Suprapubic skin (tissue), 4 donors: ENCODE measurements around the gene JAZF1. TPM values are rescaled to one million over a fixed set of nuclear protein-coding genes. Genes with fewer than 3 reads are reported as not detected.

Experiments used
- DNase-seq, 2 donors: peaks; one replicate each; pipeline ENCODE4 v3.0.0-alpha.2; 2019; ENCODE audit warnings: low spot score in 2 of 2
- H3K27ac ChIP-seq: fragments of 200-600 bp; sonication (generic); one replicate; pipeline ENCODE4 v1.5.1; 2019
- H3K27me3 ChIP-seq: fragments of 200-600 bp; sonication (generic); one replicate; pipeline ENCODE4 v1.5.1; 2019
- H3K36me3 ChIP-seq: fragments of 200-600 bp; sonication (generic); one replicate; pipeline ENCODE4 v1.5.1; 2019
- H3K4me1 ChIP-seq: fragments of 200-600 bp; sonication (generic); one replicate; pipeline ENCODE4 v1.5.1; 2019
- H3K4me3 ChIP-seq: fragments of 200-600 bp; sonication (generic); one replicate; pipeline ENCODE4 v1.5.1; 2019; ENCODE audit warnings: mild to moderate bottlenecking
- H3K9me3 ChIP-seq: fragments of 200-600 bp; sonication (generic); one replicate; pipeline ENCODE4 v1.5.1; 2019
- EP300 ChIP-seq: sonication (generic); formaldehyde crosslinking; IDR thresholded peaks from one replicate; pipeline ENCODE4 v1.6.1; 2017; ENCODE audit warnings: antibody characterized with exemption
- POLR2A ChIP-seq, 2 donors: fragments of 450-650 bp; IDR thresholded peaks; one replicate each; pipeline ENCODE4 v1.6.1; 2017; ENCODE audit warnings: antibody characterized with exemption in 2 of 2, mild to moderate bottlenecking in 2 of 2, moderate library complexity in 2 of 2
- POLR2AphosphoS5 ChIP-seq, 3 donors: sonication (generic); formaldehyde crosslinking; IDR thresholded peaks; one replicate each; pipeline ENCODE4 v1.6.1; 2017; ENCODE audit warnings: antibody characterized with exemption in 3 of 3
- whole genome bisulfite sequencing: methylation state at CpG from one replicate; pipeline ENCODE4 v1.1.5; 2018; 5-methylcytosine and 5-hydroxymethylcytosine counted together
- total RNA-seq, 4 donors: library from RNA; depleted of rRNA; stranded (reverse); fragments of >200 nt; gene quantifications; one replicate each; pipeline ENCODE4 v1.1.0, GENCODE V29; 2016
- TF ChIP-seq, protein P1 (sequence below), 2 donors: fragments of 200-600 bp in 1 of 2; fragments of 450-650 bp in 1 of 2; sonication (generic) in 1 of 2; IDR thresholded peaks; one replicate each; pipeline ENCODE4 v1.5.1; 2016 to 2019; ENCODE audit warnings: antibody characterized with exemption in 2 of 2, mild to moderate bottlenecking in 1 of 2, moderate library complexity in 1 of 2

Gene JAZF1
- total RNA-seq, 4 donors from 2014 or later: 5.0 to 8.4 (median 7.4) TPM

DNA sequence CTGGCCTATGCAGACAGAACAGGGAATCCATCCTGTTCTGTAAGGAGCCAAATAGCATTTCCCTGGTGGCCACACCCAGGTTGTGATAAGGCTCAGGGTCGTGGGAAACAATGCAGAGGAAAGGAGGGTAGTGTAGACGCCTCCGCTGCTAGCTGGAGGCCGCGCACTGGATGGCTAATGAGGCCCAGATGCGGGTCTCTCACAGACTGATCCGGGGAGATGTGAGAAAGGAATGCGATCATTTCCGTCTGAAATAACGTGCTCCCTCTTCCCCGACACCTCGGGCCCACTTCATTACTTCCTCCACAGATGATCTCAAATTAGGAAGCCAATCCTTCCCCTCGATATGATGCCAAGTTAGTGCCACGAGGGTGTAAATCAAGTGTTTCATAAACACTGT lies 237.4 kb downstream of the JAZF1 start:
- no peaks in the 10 kb centered on the region for H3K9me3 ChIP-seq
- H3K36me3 ChIP-seq: peaks cover 4% of the 10 kb centered on the region
- no peaks in the 10 kb centered on the region for H3K27me3 ChIP-seq
- no peak overlapping the region for H3K27ac ChIP-seq
- H3K4me3 ChIP-seq: no peak overlapping the region
- no peak for DNase-seq
- TF ChIP-seq POLR2A (IDR thresholded peaks at IDR 0.05) (no peak), POLR2AphosphoS5 (IDR thresholded peaks at IDR 0.05) (no peak)
- WGBS: 77% methylated on average over 14 of the region's 14 CpGs
- H3K4me1 ChIP-seq: peaks cover 9% of the 10 kb centered on the region

DNA sequence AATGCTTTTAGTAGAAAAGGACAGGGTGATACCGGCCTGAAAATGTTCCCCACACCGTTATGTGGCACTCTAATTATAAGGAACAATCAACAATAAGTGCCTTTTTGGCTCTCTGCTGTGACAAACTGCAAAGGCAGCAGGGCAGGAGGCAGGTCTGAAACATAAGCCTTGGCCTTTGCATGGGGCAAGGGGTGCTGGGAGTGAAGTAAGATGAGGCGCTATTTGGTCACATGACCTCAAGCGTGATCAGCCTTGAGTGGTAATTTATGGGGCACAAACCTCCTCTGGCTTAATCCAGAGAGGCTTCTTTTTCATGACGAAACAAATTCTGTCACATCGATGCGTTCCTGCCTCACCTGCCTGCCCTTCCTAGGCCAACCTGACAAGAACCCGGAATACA lies 237.9 kb downstream of the JAZF1 start:
- H3K27me3 ChIP-seq: no peaks in the 10 kb centered on the region
- H3K27ac ChIP-seq: no peak overlapping the region
- 87% methylated on average over 8 of the region's 8 CpGs for WGBS
- no peak overlapping the region for H3K4me3 ChIP-seq
- H3K36me3 ChIP-seq: peaks cover 4% of the 10 kb centered on the region
- TF ChIP-seq EP300: no peak
- TF ChIP-seq, protein P1, sequence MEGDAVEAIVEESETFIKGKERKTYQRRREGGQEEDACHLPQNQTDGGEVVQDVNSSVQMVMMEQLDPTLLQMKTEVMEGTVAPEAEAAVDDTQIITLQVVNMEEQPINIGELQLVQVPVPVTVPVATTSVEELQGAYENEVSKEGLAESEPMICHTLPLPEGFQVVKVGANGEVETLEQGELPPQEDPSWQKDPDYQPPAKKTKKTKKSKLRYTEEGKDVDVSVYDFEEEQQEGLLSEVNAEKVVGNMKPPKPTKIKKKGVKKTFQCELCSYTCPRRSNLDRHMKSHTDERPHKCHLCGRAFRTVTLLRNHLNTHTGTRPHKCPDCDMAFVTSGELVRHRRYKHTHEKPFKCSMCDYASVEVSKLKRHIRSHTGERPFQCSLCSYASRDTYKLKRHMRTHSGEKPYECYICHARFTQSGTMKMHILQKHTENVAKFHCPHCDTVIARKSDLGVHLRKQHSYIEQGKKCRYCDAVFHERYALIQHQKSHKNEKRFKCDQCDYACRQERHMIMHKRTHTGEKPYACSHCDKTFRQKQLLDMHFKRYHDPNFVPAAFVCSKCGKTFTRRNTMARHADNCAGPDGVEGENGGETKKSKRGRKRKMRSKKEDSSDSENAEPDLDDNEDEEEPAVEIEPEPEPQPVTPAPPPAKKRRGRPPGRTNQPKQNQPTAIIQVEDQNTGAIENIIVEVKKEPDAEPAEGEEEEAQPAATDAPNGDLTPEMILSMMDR (IDR thresholded peaks at IDR 0.05): no peak
- no peak for TF ChIP-seq POLR2A (IDR thresholded peaks at IDR 0.05)
- TF ChIP-seq POLR2AphosphoS5 (IDR thresholded peaks at IDR 0.05): no peak
- DNase-seq: no peak
- H3K9me3 ChIP-seq: no peaks in the 10 kb centered on the region
- H3K4me1 ChIP-seq: peaks cover 5% of the 10 kb centered on the region

DNA sequence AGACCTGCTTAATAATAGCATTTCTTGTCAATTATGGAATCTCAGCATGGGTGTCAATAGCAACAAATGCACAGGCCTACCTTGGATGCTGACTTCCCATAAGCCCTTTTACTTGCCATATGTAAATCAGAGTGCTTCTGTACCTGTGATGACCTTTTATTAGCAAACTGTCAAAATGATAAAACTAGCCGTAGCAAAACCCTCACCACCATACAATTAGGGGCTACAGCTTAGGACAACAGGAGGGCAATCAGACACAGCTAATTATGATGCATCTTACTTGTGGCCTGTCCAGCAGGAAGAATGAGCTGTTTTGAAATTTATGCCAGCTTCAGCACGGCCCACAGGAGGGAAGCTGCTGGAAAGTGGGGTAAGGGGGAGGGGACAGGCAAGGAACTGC lies 239.1 kb downstream of the JAZF1 start:
- Histone ChIP-seq H3K27me3 (no peaks in the 10 kb centered on the region), H3K27ac (no peak overlapping the region), H3K4me3 (no peak overlapping the region), H3K36me3 (peaks cover 4% of the 10 kb centered on the region), H3K4me1 (no peaks in the 10 kb centered on the region), H3K9me3 (no peaks in the 10 kb centered on the region)
- TF ChIP-seq, protein P1 (IDR thresholded peaks at IDR 0.05): no peak
- TF ChIP-seq EP300: no peak
- TF ChIP-seq POLR2AphosphoS5 (IDR thresholded peaks at IDR 0.05): no peak
- no peak for TF ChIP-seq POLR2A (IDR thresholded peaks at IDR 0.05)
- DNase-seq: no peak
- 91% methylated on average over 2 of the region's 2 CpGs for WGBS

DNA sequence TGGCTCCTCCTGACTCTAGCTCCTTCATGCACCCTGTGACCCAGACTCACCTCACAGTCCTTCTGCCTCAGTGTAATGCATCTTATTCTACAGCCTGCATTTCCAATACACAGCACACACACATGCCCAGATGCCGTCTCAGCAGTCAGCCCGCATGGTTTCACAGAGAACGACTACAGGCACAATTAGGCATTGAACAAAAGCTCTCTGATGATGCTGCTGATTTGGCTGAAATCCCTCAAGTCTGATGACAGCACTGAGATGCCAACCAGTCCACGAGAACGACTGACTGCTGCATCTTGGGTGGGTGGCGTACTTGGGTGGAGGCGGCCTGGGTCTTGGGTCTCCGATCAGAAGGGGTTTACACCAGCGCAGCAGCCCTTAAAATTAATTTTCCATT lies 240.3 kb downstream of the JAZF1 start:
- WGBS: 79% methylated on average over 9 of the region's 9 CpGs
- H3K4me1 ChIP-seq: no peaks in the 10 kb centered on the region
- no peak overlapping the region for H3K4me3 ChIP-seq
- H3K36me3 ChIP-seq: peaks cover 4% of the 10 kb centered on the region
- no peaks in the 10 kb centered on the region for H3K27me3 ChIP-seq
- no peak for DNase-seq
- H3K27ac ChIP-seq: no peak overlapping the region
- TF ChIP-seq, protein P1 (IDR thresholded peaks at IDR 0.05): no peak
- TF ChIP-seq EP300 (no peak), POLR2A (IDR thresholded peaks at IDR 0.05) (no peak), POLR2AphosphoS5 (IDR thresholded peaks at IDR 0.05) (no peak)
- H3K9me3 ChIP-seq: no peaks in the 10 kb centered on the region

DNA sequence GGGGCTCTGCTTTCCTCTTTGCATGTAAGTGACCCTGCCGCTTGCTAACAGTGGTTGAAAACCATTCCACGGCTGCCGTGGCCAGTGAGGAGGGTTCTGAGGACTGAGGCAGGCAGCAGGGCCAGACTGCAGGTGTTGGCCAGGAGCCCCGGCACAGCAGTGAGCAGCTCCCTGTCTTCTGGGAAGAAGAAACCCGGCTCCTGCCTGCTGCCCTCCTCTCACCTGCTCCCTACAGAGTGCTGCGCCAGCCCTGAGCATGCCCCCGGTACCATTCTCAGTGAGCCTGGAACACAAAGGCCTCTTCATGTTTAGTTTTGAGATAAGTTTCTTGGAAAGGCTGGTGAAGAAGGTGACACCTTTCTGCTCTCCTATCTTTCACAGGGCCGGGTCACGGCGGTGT lies 240.7 kb downstream of the JAZF1 start:
- TF ChIP-seq POLR2A (IDR thresholded peaks at IDR 0.05) (no peak), POLR2AphosphoS5 (IDR thresholded peaks at IDR 0.05) (no peak), EP300 (no peak)
- TF ChIP-seq, protein P1 (IDR thresholded peaks at IDR 0.05): no peak
- DNase-seq: no peak
- 100% methylated on average over 9 of the region's 10 CpGs for WGBS
- Histone ChIP-seq H3K9me3 (no peaks in the 10 kb centered on the region), H3K36me3 (peaks cover 4% of the 10 kb centered on the region), H3K4me1 (no peaks in the 10 kb centered on the region), H3K4me3 (no peak overlapping the region), H3K27ac (no peak overlapping the region), H3K27me3 (no peaks in the 10 kb centered on the region)

DNA sequence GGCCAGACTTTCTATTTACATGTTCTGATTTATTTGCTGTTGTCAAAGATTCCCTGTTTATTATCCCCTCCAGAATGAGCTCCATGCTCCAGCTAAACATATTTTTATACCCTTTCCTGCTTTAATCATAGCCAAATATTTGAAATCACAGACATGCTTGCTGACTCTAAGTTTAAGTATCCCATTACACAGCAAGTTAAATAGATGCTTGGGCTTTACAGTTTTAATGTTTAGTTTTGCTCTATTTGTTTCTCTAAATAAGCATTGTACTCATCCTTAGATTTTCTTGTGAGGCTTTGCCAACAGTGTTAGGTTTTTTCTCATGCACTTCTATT lies 243.9 kb downstream of the JAZF1 start:
- TF ChIP-seq POLR2AphosphoS5 (IDR thresholded peaks at IDR 0.05) (no peak), POLR2A (IDR thresholded peaks at IDR 0.05) (no peak), EP300 (no peak)
- TF ChIP-seq, protein P1 (IDR thresholded peaks at IDR 0.05): no peak
- no peaks in the 10 kb centered on the region for H3K4me1 ChIP-seq
- no peak overlapping the region for H3K27ac ChIP-seq
- H3K36me3 ChIP-seq: peaks cover 4% of the 10 kb centered on the region
- no peaks in the 10 kb centered on the region for H3K27me3 ChIP-seq
- H3K4me3 ChIP-seq: no peak overlapping the region
- no peaks in the 10 kb centered on the region for H3K9me3 ChIP-seq
- no peak for DNase-seq
